Muscle of back (tissue), 11 donors: Measurements from ENCODE around the gene CELF5. TPM values are rescaled to one million over a fixed set of nuclear protein-coding genes. Genes with fewer than 3 reads are reported as not detected.

Source experiments
- DNase-seq, 3 donors: peaks; one replicate each; pipeline versions ENCODE4 v3.0.0 to v3.0.0-alpha.2; 2013
- polyA plus RNA-seq, 10 donors: library from polyadenylated mRNA; unstranded; fragments of 120-200 nt; gene quantifications; one replicate each; pipeline ENCODE4 v1.2.1, GENCODE V29; 2013; ENCODE audit not compliant: insufficient read length in 10 of 10

CELF5 gene
- polyA plus RNA-seq, 10 donors: 0.08 to 0.58 (median 0.39) TPM

GRCh38 chr19:3343619-3344502 is 119.4 kb downstream of the CELF5 start:
- DNase-seq: peak; percentile 52 to 74 (median 55)

GRCh38 chr19:3344608-3345598 is 120.4 kb downstream of the CELF5 start:
- no peak for DNase-seq

- no peak for DNase-seq
Measured at GRCh38 chr19:3345850-3346460, 121.5 kb downstream of the CELF5 start.

Other genes starting within 250 kb of the CELF5 start
- gene TLE6, start 247.1 kb upstream of the CELF5 start, polyA plus RNA-seq: under 1 TPM; 0.30 to 0.91 (median 0.55) TPM
- 10 to 100 TPM; 22.1 to 34.1 (median 26.1) TPM for gene TLE2, start 195.4 kb upstream of the CELF5 start, polyA plus RNA-seq
- gene TLE5, start 162.2 kb upstream of the CELF5 start, polyA plus RNA-seq: 100 to 1,000 TPM; 595 to 763 (median 675) TPM
- gene GNA11, start 130.3 kb upstream of the CELF5 start, polyA plus RNA-seq: 10 to 100 TPM; 47.1 to 69.0 (median 58.5) TPM
- gene GNA15, start 88.6 kb upstream of the CELF5 start, polyA plus RNA-seq: 1 to 10 TPM; 1.4 to 3.3 (median 1.8) TPM
- gene S1PR4, start 45.9 kb upstream of the CELF5 start, polyA plus RNA-seq: 1 to 10 TPM in 1 of 10 donors, under 1 TPM in 9; 0.24 to 3.6 (median 0.44) TPM
- 10 to 100 TPM; 20.8 to 37.5 (median 28.4) TPM for gene NCLN, start 38.7 kb upstream of the CELF5 start, polyA plus RNA-seq
- gene NFIC, start 141.9 kb downstream of the CELF5 start, polyA plus RNA-seq: 10 to 100 TPM; 35.1 to 50.8 (median 39.2) TPM